HepG2 (cell line): ENCODE data around the gene TMEM134. TPM values are rescaled to one million over a fixed set of nuclear protein-coding genes. Genes with fewer than 3 reads are reported as not detected.

Experiments used
- PHF5A ChIP-seq: IDR thresholded peaks from one replicate; pipeline ENCODE4 v1.6.1; 2018; ENCODE audit warnings: low read depth, missing genetic modification reagents; ENCODE audit not compliant: unreplicated experiment
- SOX6 ChIP-seq, 2 experiments: fragments of 450-650 bp in 1 of 2; sonication (generic) in 1 of 2; formaldehyde crosslinking in 1 of 2; IDR thresholded peaks; 2 replicates each; pipeline versions ENCODE4 v1.4.0 to v1.6.1; 2017 to 2020; ENCODE audit warnings: antibody characterized with exemption in 1 of 2, mild to moderate bottlenecking in 1 of 2, missing genetic modification reagents in 1 of 2
- ZNF562 ChIP-seq: sonication (generic); formaldehyde crosslinking; IDR thresholded peaks from 2 replicates; pipeline ENCODE4 v1.8.0; 2022; ENCODE audit warnings: missing genetic modification reagents, borderline replicate concordance
- ZNF614 ChIP-seq: IDR thresholded peaks from 2 replicates; pipeline ENCODE4 v1.6.1; 2018; ENCODE audit warnings: missing biosample characterization, missing genetic modification reagents, inconsistent platforms, borderline replicate concordance
- ZNF670 ChIP-seq: sonication (generic); formaldehyde crosslinking; IDR thresholded peaks from 2 replicates; pipeline ENCODE4 v1.8.0; 2022; ENCODE audit warnings: mild to moderate bottlenecking, missing genetic modification reagents, borderline replicate concordance
- ZNF747 ChIP-seq: sonication (generic); formaldehyde crosslinking; IDR thresholded peaks from 2 replicates; pipeline ENCODE4 v1.8.1; 2023; ENCODE audit warnings: missing genetic modification reagents, mild to moderate bottlenecking, borderline replicate concordance
- polyA plus RNA-seq, 8 experiments: library from polyadenylated mRNA; depleted of rRNA in 3 of 8; stranded (reverse) in 7 of 8; unstranded in 1 of 8; fragments of >200 nt; fragmentation: Illumina TruSeq in 4 of 8; extraction: Trizol in 4 of 8; gene quantifications; 2 replicates each; pipeline versions ENCODE4 v1.2.1 to v1.2.3, GENCODE V29; 2011 to 2016; ENCODE audit warnings: low read depth in 4 of 8, missing spikeins in 1 of 8, mixed read lengths in 1 of 8; ENCODE audit not compliant: insufficient read depth in 1 of 8
- total RNA-seq, 5 experiments: library from RNA; depleted of rRNA; stranded (reverse); fragments of >200 nt; fragmentation: Illumina TruSeq; extraction: Trizol; gene quantifications; 2 replicates each; pipeline ENCODE4 v1.2.3, GENCODE V29; 2016; ENCODE audit warnings: low read depth in 1 of 5
- TF ChIP-seq, protein P1 (sequence below), 2 experiments: fragments of 450-650 bp in 1 of 2; sonication (generic) in 1 of 2; formaldehyde crosslinking in 1 of 2; IDR thresholded peaks; 2 replicates each; pipeline versions ENCODE4 v1.6.1 to v1.8.0; 2016 to 2022; ENCODE audit warnings: antibody characterized with exemption in 1 of 2, mild to moderate bottlenecking in 1 of 2, missing genetic modification reagents in 1 of 2
- TF ChIP-seq, protein P2 (sequence below): sonication (generic); formaldehyde crosslinking; IDR thresholded peaks from 2 replicates; pipeline ENCODE4 v1.4.0; 2020; ENCODE audit warnings: missing genetic modification reagents
- TF ChIP-seq, protein P3 (sequence below): sonication (generic); formaldehyde crosslinking; IDR thresholded peaks from 2 replicates; pipeline ENCODE4 v1.4.0; 2020; ENCODE audit warnings: mild to moderate bottlenecking, missing genetic modification reagents
- TF ChIP-seq, protein P4 (sequence below): sonication (generic); formaldehyde crosslinking; IDR thresholded peaks from 2 replicates; pipeline ENCODE4 v1.4.0; 2020; ENCODE audit warnings: low read depth, mild to moderate bottlenecking, missing genetic modification reagents

Gene TMEM134
- total and polyA plus RNA-seq, 2 of the 13 experiments (the other 11 are each of a cell fraction or from before 2014, with no cell fraction given) = 6.9 to 26.9 TPM

DNA sequence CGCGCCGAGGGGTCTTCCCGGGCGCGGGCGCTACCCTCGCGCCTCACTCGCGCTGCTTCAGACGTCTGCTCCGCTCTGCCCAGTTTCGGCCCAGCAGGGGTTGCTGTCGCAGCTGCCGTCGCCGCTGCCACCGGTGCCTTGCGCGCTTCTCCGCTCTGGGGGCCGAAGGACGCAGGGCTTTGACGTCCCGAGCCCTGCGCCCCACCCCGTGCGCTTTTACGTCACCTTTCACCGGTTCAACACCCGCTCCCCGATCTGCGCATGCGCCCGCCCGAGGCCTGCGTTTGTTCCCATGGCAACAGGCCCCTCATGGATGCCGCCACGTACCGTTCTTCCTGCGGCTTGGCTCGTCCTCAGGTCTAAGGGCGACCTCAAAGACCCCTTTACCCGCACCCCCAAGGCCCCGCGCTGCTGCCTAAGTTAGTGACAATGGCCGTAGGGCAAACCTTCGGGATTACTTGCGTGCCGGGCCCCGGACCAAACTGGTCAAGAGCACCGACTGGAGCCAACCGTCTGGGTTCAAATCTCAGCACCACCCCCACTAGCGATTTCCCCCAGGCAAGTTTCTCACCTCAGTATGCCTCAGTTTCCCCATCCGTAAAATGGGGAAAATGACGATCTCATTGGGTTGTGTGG is 39.6 kb upstream of the TMEM134 start (continued):
- TF ChIP-seq, protein P1, sequence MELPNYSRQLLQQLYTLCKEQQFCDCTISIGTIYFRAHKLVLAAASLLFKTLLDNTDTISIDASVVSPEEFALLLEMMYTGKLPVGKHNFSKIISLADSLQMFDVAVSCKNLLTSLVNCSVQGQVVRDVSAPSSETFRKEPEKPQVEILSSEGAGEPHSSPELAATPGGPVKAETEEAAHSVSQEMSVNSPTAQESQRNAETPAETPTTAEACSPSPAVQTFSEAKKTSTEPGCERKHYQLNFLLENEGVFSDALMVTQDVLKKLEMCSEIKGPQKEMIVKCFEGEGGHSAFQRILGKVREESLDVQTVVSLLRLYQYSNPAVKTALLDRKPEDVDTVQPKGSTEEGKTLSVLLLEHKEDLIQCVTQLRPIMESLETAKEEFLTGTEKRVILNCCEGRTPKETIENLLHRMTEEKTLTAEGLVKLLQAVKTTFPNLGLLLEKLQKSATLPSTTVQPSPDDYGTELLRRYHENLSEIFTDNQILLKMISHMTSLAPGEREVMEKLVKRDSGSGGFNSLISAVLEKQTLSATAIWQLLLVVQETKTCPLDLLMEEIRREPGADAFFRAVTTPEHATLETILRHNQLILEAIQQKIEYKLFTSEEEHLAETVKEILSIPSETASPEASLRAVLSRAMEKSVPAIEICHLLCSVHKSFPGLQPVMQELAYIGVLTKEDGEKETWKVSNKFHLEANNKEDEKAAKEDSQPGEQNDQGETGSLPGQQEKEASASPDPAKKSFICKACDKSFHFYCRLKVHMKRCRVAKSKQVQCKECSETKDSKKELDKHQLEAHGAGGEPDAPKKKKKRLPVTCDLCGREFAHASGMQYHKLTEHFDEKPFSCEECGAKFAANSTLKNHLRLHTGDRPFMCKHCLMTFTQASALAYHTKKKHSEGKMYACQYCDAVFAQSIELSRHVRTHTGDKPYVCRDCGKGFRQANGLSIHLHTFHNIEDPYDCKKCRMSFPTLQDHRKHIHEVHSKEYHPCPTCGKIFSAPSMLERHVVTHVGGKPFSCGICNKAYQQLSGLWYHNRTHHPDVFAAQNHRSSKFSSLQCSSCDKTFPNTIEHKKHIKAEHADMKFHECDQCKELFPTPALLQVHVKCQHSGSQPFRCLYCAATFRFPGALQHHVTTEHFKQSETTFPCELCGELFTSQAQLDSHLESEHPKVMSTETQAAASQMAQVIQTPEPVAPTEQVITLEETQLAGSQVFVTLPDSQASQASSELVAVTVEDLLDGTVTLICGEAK (IDR thresholded peaks at IDR 0.05) = no peak
- TF ChIP-seq, protein P1 (CRISPR knock-in tag; IDR thresholded peaks at IDR 0.05) = peak; percentile 33; the same call in 1 of the 2 replicates
- TF ChIP-seq ZNF670 (CRISPR knock-in tag) = 0 out of 2 replicates have a peak, but pooled peaks have one; percentile 63
- TF ChIP-seq, protein P2, sequence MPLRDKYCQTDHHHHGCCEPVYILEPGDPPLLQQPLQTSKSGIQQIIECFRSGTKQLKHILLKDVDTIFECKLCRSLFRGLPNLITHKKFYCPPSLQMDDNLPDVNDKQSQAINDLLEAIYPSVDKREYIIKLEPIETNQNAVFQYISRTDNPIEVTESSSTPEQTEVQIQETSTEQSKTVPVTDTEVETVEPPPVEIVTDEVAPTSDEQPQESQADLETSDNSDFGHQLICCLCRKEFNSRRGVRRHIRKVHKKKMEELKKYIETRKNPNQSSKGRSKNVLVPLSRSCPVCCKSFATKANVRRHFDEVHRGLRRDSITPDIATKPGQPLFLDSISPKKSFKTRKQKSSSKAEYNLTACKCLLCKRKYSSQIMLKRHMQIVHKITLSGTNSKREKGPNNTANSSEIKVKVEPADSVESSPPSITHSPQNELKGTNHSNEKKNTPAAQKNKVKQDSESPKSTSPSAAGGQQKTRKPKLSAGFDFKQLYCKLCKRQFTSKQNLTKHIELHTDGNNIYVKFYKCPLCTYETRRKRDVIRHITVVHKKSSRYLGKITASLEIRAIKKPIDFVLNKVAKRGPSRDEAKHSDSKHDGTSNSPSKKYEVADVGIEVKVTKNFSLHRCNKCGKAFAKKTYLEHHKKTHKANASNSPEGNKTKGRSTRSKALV (CRISPR knock-in tag) = no peak; the same call in 1 of the 2 replicates
- no peak for TF ChIP-seq SOX6 (IDR thresholded peaks at IDR 0.05)
- TF ChIP-seq SOX6 (CRISPR knock-in tag; IDR thresholded peaks at IDR 0.05) = peak; percentile 41; the same call in 1 of the 2 replicates
- 0 out of 2 replicates have a peak, but pooled peaks have one; percentile 26 for TF ChIP-seq ZNF614 (CRISPR knock-in tag)
- TF ChIP-seq ZNF747 (CRISPR knock-in tag) = no peak
- TF ChIP-seq PHF5A (CRISPR knock-in tag) = no peak
- TF ChIP-seq ZNF562 = no peak
- TF ChIP-seq, protein P3, sequence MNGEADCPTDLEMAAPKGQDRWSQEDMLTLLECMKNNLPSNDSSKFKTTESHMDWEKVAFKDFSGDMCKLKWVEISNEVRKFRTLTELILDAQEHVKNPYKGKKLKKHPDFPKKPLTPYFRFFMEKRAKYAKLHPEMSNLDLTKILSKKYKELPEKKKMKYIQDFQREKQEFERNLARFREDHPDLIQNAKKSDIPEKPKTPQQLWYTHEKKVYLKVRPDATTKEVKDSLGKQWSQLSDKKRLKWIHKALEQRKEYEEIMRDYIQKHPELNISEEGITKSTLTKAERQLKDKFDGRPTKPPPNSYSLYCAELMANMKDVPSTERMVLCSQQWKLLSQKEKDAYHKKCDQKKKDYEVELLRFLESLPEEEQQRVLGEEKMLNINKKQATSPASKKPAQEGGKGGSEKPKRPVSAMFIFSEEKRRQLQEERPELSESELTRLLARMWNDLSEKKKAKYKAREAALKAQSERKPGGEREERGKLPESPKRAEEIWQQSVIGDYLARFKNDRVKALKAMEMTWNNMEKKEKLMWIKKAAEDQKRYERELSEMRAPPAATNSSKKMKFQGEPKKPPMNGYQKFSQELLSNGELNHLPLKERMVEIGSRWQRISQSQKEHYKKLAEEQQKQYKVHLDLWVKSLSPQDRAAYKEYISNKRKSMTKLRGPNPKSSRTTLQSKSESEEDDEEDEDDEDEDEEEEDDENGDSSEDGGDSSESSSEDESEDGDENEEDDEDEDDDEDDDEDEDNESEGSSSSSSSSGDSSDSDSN (CRISPR knock-in tag) = no peak; the same call in 1 of the 2 replicates
- TF ChIP-seq, protein P4, sequence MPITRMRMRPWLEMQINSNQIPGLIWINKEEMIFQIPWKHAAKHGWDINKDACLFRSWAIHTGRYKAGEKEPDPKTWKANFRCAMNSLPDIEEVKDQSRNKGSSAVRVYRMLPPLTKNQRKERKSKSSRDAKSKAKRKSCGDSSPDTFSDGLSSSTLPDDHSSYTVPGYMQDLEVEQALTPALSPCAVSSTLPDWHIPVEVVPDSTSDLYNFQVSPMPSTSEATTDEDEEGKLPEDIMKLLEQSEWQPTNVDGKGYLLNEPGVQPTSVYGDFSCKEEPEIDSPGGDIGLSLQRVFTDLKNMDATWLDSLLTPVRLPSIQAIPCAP (CRISPR knock-in tag) = no peak
